HG03066 (cell line): ENCODE data around the gene KLHL35.

Experiments used
- ATAC-seq: cut with Tn5 transposase; IDR thresholded peaks from one replicate; pipeline ENCODE4 v1.9.1; 2021; ENCODE audit warnings: low read depth; ENCODE audit not compliant: unreplicated experiment

KLHL35 gene

DNA sequence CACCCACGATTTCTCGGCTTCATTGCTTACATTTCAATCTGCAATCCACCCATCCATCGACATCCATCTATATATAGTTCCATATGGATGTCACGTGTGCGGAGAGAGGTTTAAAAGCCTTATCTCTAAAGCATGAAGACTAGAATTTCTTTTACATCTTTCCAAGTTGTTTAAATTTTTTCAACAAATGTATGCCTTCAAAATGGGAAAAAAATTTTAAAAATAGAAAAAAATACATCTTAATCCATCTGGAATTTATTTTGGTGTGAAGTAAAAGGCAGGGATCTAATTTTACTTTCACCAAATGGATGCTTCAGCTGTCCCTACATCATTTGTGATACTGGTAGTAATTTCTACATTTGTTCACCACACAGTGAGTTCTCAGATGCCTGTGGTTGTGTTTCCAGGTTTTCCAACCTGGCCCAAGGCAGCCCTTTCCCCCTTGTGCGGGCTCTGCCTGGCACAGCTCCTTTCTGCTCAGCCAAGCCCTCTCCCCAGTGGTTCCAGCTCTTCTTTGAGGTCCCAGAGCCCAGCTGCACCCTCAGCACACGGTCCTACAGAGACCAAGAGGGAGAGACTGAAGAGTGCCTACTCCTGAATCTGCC, 37.6 kb upstream of the KLHL35 start:
- ATAC-seq = no peak

DNA sequence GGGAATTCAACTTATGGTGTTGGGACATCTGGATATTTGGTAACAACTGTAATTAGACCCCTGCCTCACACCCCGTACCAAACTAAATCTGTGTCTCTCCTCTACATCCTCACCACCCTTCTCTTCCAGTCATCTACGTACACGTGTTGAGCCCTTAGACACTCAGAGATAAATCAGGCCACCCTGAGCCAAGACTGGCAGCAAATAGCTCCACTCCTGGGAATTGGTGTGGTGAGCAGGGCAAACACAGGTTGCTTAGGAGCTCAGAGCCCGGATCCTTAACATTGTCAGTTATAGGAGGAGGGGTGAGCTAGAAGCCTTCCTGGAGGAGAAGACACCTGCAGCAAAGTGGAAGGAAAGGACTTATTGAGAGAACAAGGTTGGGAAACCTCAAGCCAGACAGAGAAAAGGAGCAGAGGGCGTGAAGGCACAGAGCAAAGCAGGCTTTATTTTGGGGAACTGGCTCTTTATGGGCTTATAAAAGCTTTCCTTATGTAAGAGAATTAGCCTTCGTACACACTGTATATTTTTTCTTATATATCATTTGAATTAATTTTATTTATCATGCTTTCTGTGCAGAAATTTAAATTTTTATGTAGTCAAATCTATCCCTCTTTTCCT, 36.9 kb upstream of the KLHL35 start:
- ATAC-seq = no peak

DNA sequence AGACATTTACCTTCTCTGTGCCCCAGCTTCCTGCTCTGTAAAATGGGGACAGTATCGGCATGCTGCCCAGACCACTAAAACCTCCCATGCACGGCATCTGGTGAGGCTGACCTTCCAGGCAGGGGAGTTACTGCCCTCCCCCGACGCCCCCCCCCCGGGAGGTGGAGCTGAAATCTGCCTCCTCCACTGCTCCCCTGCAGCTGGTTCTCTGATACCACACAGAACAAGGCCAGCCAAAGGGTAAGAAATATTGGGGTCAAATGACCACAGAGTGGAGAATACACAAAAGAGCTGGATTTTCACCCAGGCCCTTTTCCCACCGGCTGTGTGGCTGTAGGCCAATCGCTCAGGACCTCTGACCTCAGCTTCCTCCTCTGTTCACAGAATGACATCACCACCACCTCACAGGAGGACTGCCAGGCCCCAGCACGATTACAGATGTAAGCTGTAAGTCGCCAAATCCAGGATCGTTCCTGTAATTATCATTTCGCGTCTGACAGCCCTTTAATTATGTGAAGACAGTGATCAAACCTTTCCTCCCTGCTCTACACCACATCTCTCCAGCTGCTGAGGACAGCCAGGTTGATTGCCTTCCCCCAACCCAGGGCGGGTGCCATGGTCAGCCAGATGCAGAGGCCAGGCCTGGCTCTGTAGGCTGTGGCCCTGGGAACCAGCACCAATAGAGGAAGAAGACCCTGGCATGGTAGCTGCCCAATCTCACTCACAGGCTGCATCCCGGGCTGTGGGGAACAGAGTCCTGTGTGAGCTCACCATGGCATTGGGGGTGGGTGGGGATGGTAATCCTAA, 35.7 kb upstream of the KLHL35 start:
- no peak for ATAC-seq

DNA sequence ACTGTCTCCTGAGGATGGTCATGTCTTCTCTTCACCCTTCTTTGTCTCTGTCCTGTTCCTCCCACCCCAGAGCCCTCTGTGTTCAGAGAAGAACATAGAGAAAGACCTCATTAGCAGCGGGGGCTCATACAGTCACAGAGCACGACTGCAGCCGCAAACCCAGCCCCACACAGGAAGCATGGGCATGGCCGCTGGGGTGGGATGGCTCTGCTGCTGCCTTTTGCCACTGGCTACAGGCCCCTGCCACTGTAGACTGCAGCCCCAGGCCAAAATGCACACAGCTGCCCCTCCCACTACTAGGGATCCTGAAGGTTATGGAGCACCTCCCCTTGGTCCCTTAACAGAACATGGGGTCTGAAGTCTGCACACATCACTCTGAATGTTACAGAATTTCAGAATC, 34.9 kb upstream of the KLHL35 start:
- ATAC-seq = no peak

DNA sequence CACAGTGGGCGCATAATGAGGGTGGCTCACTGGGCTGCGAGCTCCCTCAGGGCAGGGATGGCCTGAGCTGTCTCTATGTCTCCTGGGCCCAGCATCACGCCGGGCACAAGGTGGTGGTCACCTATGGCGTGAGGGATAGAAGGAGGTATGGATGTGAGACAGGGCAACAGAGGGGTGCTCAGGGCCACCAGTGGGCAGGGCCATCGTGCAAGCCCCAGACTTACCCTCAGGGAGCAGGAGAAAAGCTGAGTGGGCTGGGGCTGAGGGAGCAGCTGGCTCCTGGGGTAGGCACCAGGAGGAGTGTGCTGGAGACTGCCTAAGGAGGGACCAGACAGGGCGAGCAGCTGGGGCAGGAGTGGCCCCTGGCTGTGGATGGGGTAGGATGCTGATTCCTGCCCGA, 34.3 kb upstream of the KLHL35 start:
- no peak for ATAC-seq

DNA sequence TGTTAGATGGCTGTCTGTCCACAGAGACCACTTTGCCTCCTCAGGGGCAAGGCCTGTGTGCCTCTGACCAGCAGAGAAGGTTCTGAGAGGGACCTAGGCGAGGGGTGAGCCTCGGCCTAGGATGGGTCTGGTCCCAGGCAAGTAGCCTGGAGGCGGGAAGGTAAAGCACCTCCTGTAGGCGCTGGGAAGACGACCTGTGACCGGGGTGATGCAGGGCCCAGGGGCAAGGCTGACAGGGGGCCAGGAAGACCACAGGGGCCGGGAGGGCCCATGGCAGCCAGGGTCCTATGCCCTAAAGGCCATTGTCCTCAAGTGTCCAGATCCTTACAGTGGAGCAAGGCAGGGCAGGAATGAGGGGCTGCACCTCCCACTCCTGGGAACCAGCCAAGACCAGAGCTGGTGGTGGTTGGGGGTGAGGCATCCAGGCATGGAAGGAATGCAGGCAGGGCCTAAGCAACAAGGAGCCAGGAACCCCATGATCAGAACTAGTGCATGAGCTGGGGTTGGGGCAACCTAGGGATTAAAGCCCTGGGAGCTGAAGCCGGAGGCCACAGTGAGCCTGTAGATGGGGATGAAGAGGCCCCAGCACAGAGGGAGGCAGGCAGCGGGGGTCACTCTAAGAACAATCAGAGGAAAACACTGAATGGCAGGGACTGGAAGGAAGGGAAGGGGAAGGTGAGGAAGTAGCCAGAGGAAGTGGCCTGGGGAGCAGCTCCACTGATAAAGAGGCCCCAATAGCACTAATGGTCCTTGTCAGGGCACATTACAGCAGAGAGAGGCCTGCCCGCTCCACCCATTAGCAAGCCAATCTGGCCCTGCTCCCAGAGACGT, 32.9 kb upstream of the KLHL35 start:
- ATAC-seq = no peak

DNA sequence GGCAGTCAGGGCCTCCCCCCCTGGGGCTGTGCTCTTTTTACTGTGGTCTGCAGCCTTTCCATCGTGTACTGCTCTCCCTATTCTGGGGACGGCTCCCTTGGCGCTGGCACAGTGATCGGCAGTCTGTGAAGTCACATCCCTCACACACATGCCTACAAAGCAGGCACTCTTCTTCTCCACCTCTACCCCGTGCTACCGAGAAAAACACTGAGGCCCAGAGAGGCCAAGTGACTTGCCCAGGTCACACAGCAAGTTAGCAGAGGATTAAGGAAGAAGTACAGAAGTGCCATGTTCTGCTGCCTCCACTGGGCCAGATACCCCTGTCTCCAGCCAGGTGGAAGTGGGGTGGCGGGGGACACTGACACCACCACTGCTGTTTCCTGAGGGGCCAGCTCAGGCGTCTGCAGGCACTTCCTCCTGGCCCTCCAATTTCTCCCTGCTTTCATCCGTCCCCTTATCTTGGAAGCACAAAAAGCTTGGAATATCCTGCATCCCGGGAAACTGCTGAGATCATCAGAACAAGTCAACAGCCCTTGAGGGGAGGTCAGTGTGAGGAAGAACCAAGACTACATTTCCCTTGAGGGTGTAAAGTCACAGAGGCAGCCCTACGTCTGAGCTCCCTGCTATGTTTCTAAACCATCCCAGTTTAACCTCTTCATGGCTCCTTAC, 30.2 kb upstream of the KLHL35 start:
- ATAC-seq = no peak

DNA sequence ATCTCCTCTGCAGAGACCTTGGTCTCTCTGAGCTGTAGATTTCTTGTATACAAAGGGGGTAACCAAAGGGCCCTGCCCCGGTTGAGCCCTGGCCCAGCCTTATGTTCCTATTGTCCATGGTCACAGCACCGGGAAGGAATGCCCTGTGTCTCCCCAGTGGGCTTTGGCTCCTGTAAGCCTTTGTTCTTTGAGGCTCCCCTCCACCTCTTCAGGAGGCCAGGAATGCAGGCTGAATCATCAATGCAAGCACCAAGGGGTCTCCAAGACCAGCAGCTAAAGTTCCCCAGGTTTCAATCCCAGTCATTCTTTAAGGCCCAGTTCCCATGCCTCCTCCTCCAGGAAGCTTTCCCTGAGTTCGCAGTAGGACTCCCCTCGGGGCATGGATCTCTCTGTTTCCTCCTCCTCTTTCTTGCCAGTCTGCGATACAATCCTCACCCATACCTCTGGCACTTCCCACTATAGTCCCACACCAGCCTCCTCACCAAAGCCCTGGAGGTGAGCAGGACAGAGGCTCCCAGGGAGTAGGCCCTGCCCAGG, 29.2 kb upstream of the KLHL35 start:
- no peak for ATAC-seq

DNA sequence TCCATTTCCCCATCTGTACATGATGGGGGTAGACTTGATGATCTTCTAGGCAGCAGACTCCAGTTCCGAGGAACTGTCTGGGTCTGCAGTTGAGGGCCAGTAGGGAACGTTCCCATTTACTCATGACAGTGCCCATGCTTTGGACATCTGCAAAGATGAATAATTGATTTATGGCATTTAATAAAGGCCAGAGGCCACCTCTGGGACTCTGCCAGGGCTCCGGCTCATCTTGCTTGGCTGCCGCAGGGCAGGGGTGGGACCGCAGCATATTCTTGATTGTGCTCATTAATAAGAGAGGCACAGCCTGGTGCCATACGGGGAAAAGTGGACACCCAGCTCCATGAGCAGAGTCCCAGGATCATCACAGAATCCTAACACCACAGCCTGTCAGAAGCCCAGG, 28.1 kb upstream of the KLHL35 start:
- no peak for ATAC-seq

DNA sequence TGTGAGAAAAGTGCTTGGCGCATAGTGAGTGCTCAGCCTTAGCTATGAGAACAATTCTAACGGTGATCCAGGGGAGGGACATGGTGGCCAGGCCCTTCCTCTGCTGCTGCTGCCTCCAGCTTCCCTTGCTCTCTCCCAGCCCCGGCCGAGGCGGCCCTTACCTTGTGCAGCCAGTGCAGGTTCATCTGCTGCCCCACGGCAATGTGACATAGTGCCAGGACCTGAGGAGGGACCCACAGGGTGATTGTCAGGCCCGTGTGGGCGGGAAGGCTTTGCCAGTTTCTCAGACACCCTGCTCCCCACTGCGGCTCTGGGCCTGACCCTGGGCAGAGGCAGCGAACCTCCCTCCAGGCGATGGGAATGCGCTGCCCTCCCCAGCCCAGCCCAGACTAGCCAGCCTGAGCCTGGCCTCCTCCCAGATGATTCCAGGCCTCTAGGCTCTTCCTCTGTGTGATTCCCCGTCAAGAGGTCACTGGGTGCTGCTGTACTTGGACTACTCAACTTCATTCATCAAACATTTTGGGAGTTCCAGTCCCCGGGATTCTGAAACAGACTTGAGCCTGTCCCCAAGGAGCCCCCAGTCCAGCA, 23.7 kb upstream of the KLHL35 start:
- no peak for ATAC-seq

DNA sequence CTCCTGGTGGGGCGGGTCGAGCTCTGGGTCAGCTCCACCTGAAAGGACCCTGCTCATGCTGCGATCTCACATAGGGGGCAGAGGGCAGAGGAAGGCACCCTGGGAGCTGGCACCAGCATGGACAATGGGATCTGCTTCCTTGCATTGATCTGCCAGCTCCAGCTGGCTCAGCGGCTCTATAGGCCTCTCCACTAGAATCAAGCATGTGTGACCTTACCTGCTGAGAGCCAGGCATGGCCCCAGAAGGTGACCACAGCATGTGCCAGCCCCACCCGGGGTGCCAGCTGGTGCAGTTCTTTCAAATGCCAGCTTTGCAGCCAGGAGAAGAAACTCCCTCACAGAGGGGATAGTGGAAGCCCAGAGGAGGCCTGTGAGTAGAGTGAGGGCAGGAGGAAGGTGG, 22.0 kb upstream of the KLHL35 start:
- no peak for ATAC-seq

DNA sequence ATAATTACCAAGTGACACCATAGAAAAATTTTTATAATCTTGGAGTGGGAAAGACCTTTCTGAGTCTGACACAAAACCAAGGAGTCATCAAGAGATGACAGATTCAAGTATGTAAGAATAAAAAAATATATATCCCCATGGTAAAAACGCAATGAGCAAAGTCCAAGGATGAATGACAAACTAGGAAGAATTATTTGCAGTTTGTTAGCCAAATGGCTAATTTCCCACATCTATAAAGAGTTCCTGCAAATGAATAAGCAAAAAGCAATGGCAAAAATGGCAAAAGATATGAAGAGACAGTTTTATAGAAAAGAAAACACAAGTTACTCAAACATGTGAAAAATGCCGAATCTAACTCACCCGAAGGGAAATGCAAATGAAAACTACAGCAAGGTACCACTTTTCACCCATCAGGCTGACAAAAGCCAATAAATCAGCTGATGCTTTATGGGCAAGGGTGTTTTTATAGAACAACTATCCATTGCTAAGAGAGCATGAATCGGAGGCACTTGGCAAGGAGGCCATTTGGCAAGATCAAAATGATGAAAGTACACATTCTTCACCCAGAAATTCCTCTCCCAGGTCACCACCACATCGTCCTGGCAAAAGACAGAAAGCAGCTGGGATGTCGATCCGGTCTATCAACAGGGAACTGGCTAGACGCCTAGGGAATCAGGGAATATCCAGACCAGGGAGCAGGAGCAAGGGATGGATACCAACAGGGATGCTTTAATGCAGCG, 21.1 kb upstream of the KLHL35 start:
- no peak for ATAC-seq

DNA sequence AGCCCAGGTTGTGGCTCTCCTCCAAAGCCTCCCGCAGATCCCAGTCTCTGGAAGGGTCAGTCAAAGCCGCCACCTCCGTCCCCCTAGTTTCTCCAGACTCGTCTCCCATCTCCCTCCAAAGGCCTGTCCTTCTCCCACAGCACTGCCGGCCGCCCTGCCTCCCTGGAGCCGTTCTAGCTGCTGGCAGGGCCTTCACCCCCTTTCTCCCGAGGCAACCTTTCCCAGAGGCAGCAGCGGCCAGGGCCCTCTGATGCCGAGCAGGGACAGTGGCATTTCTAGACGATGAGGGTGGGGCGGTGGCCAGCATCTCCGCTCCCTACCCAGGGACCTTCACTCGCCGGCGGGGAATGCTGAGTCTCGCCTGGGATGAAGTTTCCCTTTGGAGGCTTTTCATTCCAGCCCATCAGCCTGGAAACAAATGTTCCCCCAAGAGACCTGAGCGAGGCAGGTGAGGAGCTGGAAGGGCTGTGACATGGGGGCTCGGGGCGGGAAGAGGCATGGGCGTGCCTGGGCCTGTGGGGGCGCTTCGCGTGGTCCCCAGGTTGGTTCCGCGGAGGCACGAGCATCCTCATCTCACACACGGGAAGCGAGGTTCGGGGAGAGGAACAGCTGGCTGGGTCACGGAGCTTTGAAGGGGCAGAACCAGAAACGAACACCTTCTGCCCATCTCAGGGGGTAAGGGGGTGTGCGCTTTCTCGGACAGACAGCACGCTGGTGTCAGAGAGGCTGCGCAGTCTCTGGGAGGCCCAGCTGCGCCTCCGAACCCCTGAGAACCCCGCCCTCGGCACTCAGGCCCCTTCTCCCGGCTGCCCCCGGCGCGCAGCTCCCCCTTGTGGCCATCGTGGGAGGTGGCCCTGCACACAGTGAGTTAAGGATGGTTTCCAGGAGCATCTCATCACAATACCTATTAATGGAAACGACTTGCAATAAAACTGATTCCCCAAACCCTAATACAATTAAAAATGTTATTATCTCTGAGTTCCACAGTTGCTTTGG, 18.1 kb upstream of the KLHL35 start:
- no peak for ATAC-seq

DNA sequence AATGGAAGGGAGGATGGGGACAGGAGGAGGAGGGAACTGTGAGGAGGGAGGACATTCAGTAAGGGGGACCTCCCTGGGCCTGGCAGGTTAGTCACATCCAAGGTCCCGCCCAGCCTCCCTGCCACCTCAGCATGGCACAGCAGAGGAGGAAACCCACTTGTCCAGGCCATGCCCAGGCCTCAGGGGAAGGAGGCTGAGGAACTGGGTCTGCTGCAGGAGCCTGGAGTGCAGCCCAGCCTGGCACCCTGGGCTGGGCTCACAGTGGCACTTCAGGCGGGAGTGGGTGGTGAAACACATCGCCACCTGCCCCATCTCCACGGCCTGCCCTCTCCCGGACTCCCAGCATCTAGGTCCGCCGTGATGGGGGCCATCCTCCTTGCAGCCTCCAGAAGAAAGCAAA, 17.2 kb upstream of the KLHL35 start:
- ATAC-seq = no peak

DNA sequence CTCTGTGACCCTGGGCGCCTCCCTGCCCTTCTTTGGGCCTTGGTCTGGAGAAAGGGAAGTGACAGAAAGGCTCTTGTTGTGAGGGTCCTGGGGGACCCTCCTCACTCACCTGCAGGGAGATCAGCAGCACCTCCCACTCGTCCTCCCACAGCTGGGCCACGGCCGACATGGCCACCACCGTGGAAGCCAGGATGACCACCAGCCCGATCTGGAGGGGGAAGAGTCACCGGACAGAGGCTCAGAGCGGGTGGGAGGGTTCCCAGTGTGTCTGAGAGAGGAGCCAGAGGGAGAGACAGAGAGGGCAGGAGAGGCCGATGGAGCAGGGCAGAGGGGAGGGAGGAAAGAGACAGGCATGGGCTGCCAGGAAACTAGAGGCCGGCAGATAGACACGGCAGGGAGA, 16.8 kb upstream of the KLHL35 start:
- no peak for ATAC-seq

DNA sequence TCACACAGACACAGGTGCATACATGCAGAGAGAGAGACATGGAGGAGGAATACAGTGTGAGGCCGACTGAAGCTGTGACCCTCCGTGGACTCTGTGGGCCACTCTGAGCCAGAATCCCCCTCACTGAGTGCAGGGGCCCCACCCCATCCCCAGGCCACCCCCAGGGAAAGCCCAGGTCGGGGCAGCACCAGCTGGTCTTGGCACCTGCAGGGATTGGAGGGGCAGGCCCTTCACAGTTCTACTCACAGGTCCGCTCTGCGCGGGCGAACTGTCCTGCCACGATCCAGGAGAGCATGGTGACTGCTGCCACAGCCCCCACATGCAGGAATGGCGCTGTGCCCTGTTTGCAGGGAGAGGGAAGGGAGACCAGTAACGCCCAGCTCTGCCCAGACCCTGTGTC, 16.3 kb upstream of the KLHL35 start:
- ATAC-seq = no peak

DNA sequence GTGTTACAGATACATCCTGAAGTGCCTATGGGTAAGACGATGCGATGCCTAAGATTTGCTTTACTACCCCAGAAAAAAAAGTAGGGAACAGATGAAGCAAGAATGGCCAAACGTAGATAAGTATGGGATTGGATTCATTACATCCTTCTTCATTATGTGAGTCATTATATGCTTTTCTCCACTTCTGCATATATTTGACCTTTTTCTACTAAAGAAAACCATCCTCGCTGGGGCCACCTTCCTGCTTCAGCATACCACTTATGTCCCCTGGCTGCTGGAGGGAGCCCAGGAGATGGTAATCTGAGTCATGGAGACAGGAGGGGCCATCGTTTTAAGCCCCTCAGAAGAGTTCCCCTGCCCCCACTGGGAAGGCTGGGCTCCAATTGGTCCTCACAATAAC, 14.4 kb upstream of the KLHL35 start:
- ATAC-seq = no peak

DNA sequence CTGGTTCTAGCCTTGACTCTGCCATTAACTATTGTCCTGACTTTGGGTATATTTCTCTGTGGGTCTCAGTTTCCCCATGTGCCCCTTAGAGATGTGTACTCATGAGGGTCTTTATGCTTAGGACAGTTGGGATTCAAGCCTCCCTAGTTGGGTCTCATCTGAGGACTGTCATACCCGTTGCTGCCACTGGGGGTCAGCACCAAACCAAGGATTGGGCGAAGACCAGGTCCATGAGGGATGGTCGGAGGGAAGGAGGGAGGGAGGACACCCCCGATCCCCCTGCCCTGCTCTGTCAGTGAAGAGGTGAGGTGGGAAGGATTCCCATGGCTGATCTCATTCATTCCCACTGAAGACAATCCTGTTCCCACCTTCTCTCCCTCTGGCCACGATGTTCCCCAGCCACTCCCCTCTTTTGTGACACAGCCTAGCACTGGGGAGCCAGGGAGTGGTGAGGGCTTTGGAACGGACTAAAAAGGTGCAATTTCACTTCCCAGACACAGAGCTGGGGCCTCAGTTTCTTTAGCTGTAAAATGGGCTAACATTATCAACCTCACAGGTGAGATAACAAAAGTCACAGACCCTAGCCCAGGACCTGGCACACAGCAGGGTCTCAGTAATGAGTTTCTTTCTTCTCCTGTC, 12.4 kb upstream of the KLHL35 start:
- no peak for ATAC-seq
